Cardiac fibroblast (primary cell): Measurements from ENCODE around the gene MTA1.

Experiments used
- DNase-seq, 2 donors: peaks; one replicate each; pipeline versions ENCODE4 v3.0.0 to v3.0.0-alpha.2; 2010; ENCODE audit warnings: low read depth in 2 of 2
- H3K4me3 ChIP-seq, 2 donors: replicated peaks in 1 of 2; 1 replicate in 1 of 2; 2 replicates in 1 of 2; pipeline ENCODE4 v1.5.1; 2011; ENCODE audit warnings: low read depth in 2 of 2, low read length in 2 of 2, mild to moderate bottlenecking in 2 of 2, moderate library complexity in 1 of 2
- CTCF ChIP-seq: IDR thresholded peaks from one replicate; pipeline ENCODE4 v1.5.1; 2011; ENCODE audit warnings: low read depth, mild to moderate bottlenecking, low read length, inconsistent platforms

The MTA1 gene

GRCh38 chr14:105378873-105379685, 40.5 kb upstream of the MTA1 start:
- H3K4me3 ChIP-seq, result no peak overlapping the region
- no peak for TF ChIP-seq CTCF
- no peak for DNase-seq

DNA sequence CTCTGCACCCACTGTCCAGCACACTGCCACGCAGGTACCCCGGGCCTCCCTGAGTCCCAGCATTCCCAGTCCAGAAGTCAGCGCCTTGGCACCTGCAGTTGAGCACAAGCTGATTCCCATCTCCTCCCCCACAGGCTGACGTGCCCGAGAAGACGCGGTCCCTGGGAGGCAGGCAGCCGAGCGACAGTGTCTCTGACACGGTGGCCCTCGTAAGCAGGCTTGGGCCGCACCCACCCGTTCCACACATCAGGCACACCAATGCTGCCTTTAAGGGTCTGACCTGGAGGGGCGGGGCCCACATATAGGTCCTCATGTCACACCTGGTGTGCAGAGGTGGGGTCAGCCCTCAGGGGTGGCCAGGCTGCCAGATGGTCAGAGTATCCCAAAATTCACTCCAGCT, 39.7 kb upstream of the MTA1 start:
- no peak for DNase-seq
- H3K4me3 ChIP-seq, result no peak overlapping the region
- TF ChIP-seq CTCF, result no peak

DNA sequence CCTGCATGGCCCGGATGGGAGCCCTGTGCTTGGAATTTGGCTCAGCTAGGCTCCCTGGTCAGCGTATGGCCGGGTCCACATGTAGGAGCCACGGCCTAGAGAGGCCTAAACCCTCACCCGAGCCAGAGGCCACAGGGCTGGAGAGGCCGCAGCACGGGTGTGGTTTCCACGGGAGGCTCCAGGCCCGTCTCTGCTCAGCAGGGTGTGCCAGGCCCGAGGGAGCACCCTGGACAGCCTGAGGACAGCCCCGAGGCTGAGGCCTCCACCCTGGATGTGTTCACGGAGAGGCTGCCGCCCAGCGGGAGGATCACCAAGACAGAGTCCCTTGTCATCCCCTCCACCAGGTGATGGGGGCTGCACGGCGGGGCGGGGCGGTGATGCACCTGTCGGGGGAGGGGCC, 38.9 kb upstream of the MTA1 start:
- no peak overlapping the region for H3K4me3 ChIP-seq
- no peak for DNase-seq
- TF ChIP-seq CTCF, result no peak

- no peak for TF ChIP-seq CTCF
- H3K4me3 ChIP-seq, result no peak overlapping the region
- no peak for DNase-seq
Observed at GRCh38 chr14:105381446-105382342, 37.9 kb upstream of the MTA1 start.

- H3K4me3 ChIP-seq, result no peak overlapping the region
- no peak for TF ChIP-seq CTCF
- DNase-seq, result no peak
Observed at GRCh38 chr14:105382343-105383082, 37.1 kb upstream of the MTA1 start.

GRCh38 chr14:105383083-105383730, 36.4 kb upstream of the MTA1 start:
- DNase-seq, result no peak
- TF ChIP-seq CTCF, result no peak

More at GRCh38 chr14:105383083-105383730, 36.4 kb upstream of the MTA1 start:
- H3K4me3 ChIP-seq, result no peak overlapping the region
